A673 (cell line): ENCODE data around the gene DLX4. TPM values are rescaled to one million over a fixed set of nuclear protein-coding genes. Genes with fewer than 3 reads are reported as not detected.

Experiments
- BruUV-seq: library from RNA; stranded (reverse); fragments of 400-500 nt; replicated peaks from 2 replicates; lab custom pipeline; 2021; lab: Mats Ljungman, UMichigan
- CTCF ChIA-PET: fragments of 300-600 bp; sonication (Branson Sonifier 250); formaldehyde crosslinking; loops from one replicate; lab custom pipeline; 2022; ENCODE audit warnings: antibody characterized with exemption; lab: Charles Lee
- POLR2A ChIA-PET: fragments of 300-600 bp; sonication (Branson Sonifier 250); formaldehyde crosslinking; loops from one replicate; lab custom pipeline; 2022; ENCODE audit warnings: antibody characterized with exemption; ENCODE audit not compliant: low non-redundant PET; lab: Charles Lee
- DNase-seq: peaks from one replicate; pipeline ENCODE4 v3.0.0-alpha.2; 2015; ENCODE audit warnings: low spot score
- H3K27ac ChIP-seq: fragments of 200-600 bp; sonication (generic); 2 replicates; pipeline ENCODE4 v1.5.1; 2016; ENCODE audit warnings: mixed run types, low read depth, mild to moderate bottlenecking, mixed read lengths, antibody characterized with exemption, low read length; ENCODE audit not compliant: poor library complexity, severe bottlenecking
- H3K27me3 ChIP-seq: fragments of 200-600 bp; sonication (generic); replicated peaks from 2 replicates; pipeline ENCODE4 v1.6.1; 2017; ENCODE audit warnings: mixed run types, low read depth, mild to moderate bottlenecking, mixed read lengths, antibody characterized with exemption, low read length; ENCODE audit not compliant: insufficient read depth, poor library complexity
- H3K36me3 ChIP-seq: fragments of 200-600 bp; sonication (generic); 2 replicates; pipeline ENCODE4 v1.6.1; 2016; ENCODE audit warnings: mixed run types, mild to moderate bottlenecking, mixed read lengths, antibody characterized with exemption, low read length; ENCODE audit not compliant: insufficient read depth, poor library complexity, severe bottlenecking
- H3K4me1 ChIP-seq: fragments of 200-600 bp; sonication (generic); 2 replicates; pipeline ENCODE4 v1.6.1; 2017; ENCODE audit warnings: mixed run types, mild to moderate bottlenecking, mixed read lengths, antibody characterized with exemption, low read length; ENCODE audit not compliant: insufficient read depth, poor library complexity, severe bottlenecking
- H3K4me3 ChIP-seq: fragments of 200-600 bp; sonication (generic); 2 replicates; pipeline ENCODE4 v1.5.1; 2016; ENCODE audit warnings: low read depth, mixed run types, mild to moderate bottlenecking, mixed read lengths, low read length; ENCODE audit not compliant: poor library complexity, severe bottlenecking
- H3K9me3 ChIP-seq: fragments of 200-600 bp; sonication (generic); 2 replicates; pipeline ENCODE4 v1.6.1; 2016; ENCODE audit warnings: mixed run types, low read depth, mild to moderate bottlenecking, mixed read lengths, antibody characterized with exemption, low read length; ENCODE audit not compliant: poor library complexity, severe bottlenecking
- CTCF ChIP-seq: fragments of 300-800, 200-600 bp; sonication (generic); conservative IDR thresholded peaks from 2 replicates; pipeline ENCODE4 v1.5.1; 2017; ENCODE audit warnings: low read depth, mild to moderate bottlenecking, antibody characterized with exemption, low read length, moderate library complexity, mixed read lengths
- EZH2 ChIP-seq: fragments of 200-600 bp; sonication (generic); IDR thresholded peaks from 2 replicates; pipeline ENCODE4 v1.6.1; 2017; ENCODE audit warnings: borderline replicate concordance, low read depth, mild to moderate bottlenecking, mixed read lengths, antibody characterized with exemption, low read length; ENCODE audit not compliant: poor library complexity, severe bottlenecking
- intact Hi-C: fragments of 100-400 bp; cut with micrococcal nuclease; formaldehyde crosslinking; loops from one replicate; pipeline ENCODE4 v1.10.0; 2022; ENCODE audit not compliant: unreplicated experiment
- total RNA-seq: library from RNA; stranded (reverse); gene quantifications from 2 replicates; pipeline ENCODE4 v1.2.3, GENCODE V29; 2021

DLX4 gene
- total RNA-seq, 1 experiment from 2014 or later: 0.82 TPM

DNA sequence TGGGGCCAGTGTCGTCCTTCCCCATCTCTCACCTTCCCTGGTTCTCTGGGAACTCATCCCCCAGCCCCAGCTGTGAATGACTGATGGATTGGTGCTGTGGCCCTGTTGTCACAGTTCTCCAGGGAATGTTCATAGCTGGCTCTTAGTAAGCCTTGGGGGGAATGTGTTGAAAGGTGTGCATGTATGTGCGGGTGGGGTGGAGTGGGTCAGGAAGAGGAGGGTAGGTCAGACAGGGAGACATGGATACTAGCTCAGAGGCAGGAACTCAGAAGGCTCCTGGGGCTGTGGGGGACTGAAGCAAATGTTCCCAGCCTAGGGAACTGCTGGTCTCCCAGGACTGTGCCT lies 4.3 kb downstream of the DLX4 start:
- Histone ChIP-seq H3K4me3 (no peak overlapping the region), H3K36me3 (no peaks in the 10 kb centered on the region), H3K4me1 (no peaks in the 10 kb centered on the region), H3K27me3 (peaks cover 79% of the 10 kb centered on the region), H3K27ac (no peak overlapping the region), H3K9me3 (no peaks in the 10 kb centered on the region)
- intact Hi-C loops: no loop called here
- ChIA-PET CTCF (no interaction called here), POLR2A (no interaction called here)
- TF ChIP-seq EZH2 (no peak), CTCF (no peak)
- no peak for DNase-seq
- BruUV-seq: no TSS peak

GRCh38 chr17:49975531-49975930 lies 6.5 kb downstream of the DLX4 start:
- peaks cover 64% of the 10 kb centered on the region for H3K27me3 ChIP-seq
- intact Hi-C loops: no loop called here
- POLR2A ChIA-PET: interaction anchor here (0.5 kb wide), 1 partner anchor 105 kb away, joined by 9 read pairs; no protein-coding TSS in a partner anchor
- no peaks in the 10 kb centered on the region for H3K9me3 ChIP-seq
- no peak for TF ChIP-seq CTCF
- no peak for TF ChIP-seq EZH2
- H3K4me1 ChIP-seq: no peaks in the 10 kb centered on the region
- H3K4me3 ChIP-seq: no peak overlapping the region
- no peak for DNase-seq
- no TSS peak for BruUV-seq
- no peak overlapping the region for H3K27ac ChIP-seq
- CTCF ChIA-PET: no interaction called here
- no peaks in the 10 kb centered on the region for H3K36me3 ChIP-seq

DNA sequence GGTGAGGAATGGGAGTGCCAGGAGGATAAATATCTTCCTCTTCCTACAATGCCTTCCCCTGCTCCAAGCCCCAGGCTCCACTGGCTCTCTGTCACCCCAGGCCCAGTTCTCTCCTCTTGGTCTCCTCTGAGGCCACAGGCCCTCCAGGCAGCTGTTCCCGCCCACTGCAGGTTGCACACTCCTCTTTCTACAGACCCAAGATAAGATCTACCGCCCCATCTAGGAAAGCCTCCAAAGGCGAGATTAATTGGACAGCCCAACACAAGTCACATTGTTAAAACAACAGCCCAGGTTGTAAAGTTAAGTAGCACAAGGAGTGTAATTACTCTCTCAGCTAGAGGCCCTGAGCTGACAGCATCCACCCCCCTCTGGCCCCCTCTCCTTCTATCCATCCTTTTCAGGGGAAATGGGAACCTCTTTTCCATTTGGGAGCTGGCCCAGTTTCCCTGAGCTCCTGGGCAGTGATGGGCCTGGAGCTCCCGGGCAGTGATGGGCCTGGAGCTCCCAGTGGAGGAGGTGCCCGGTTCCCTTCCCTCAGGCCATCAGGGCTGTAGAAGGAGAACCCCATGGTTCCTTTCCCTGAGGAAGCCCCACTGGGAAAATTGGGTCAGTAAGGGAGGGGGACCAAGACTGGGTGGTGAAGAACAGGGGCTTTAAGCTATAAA lies 7.3 kb downstream of the DLX4 start:
- H3K36me3 ChIP-seq: no peaks in the 10 kb centered on the region
- no TSS peak for BruUV-seq
- ChIA-PET POLR2A (interaction anchor here (0.5 kb wide), 1 partner anchor 104 kb away, joined by 9 read pairs; no protein-coding TSS in a partner anchor), CTCF (no interaction called here)
- no peak for DNase-seq
- intact Hi-C loops: no loop called here
- no peaks in the 10 kb centered on the region for H3K4me1 ChIP-seq
- H3K27me3 ChIP-seq: peaks cover 56% of the 10 kb centered on the region
- no peak overlapping the region for H3K4me3 ChIP-seq
- TF ChIP-seq CTCF: no peak
- TF ChIP-seq EZH2: no peak
- no peaks in the 10 kb centered on the region for H3K9me3 ChIP-seq
- H3K27ac ChIP-seq: no peak overlapping the region
